Testis (tissue), 3 donors: ENCODE data around the gene GABBR2. TPM values are rescaled to one million over a fixed set of nuclear protein-coding genes. Genes with fewer than 3 reads are reported as not detected.

ENCODE experiments used
- DNase-seq: peaks from one replicate; pipeline ENCODE4 v3.0.0-alpha.2; 2019
- H3K27ac ChIP-seq, 2 donors: fragments of 200-600 bp; sonication (generic); one replicate each; pipeline ENCODE4 v1.5.1; 2019
- H3K27me3 ChIP-seq: fragments of 200-600 bp; sonication (generic); one replicate; pipeline ENCODE4 v1.5.1; 2019
- H3K36me3 ChIP-seq: fragments of 200-600 bp; sonication (generic); one replicate; pipeline ENCODE4 v1.5.1; 2017; ENCODE audit warnings: low read depth; ENCODE audit errors: missing control alignments
- H3K4me1 ChIP-seq: fragments of 200-600 bp; sonication (generic); one replicate; pipeline ENCODE4 v1.5.1; 2019
- H3K4me3 ChIP-seq, 2 donors: fragments of 200-600 bp; sonication (generic); one replicate each; pipeline ENCODE4 v1.5.1; 2017 to 2019
- H3K9me3 ChIP-seq: fragments of 200-600 bp; sonication (generic); one replicate; pipeline ENCODE4 v1.5.1; 2017
- POLR2A ChIP-seq: fragments of 450-650 bp; IDR thresholded peaks from one replicate; pipeline ENCODE4 v1.6.1; 2017; ENCODE audit warnings: antibody characterized with exemption, mild to moderate bottlenecking, moderate library complexity
- WGBS, 2 donors: methylation state at CpG; one replicate each; pipeline ENCODE4 v1.1.5; 2018; 5-methylcytosine and 5-hydroxymethylcytosine counted together
- intact Hi-C: fragments of 100-400 bp; cut with DNase I; formaldehyde crosslinking; loops from one replicate; pipeline ENCODE4 v1.15.1; 2023; ENCODE audit warnings: low total_unique reads
- polyA plus RNA-seq: library from polyadenylated mRNA; stranded (reverse); fragments of 350-450 nt; fragmentation: Illumina TruSeq; extraction: RNeasy Lipid Tissue Mini Kit (QIAGEN cat#74804); gene quantifications from one replicate; pipeline ENCODE4 v1.2.3, GENCODE V29; 2014; ENCODE audit warnings: low read depth, low replicate concordance; ENCODE audit not compliant: insufficient read depth
- total RNA-seq, 2 donors: library from RNA; depleted of rRNA; stranded (reverse); fragments of >200 nt; gene quantifications; one replicate each; pipeline ENCODE4 v1.2.3, GENCODE V29; 2016
- TF ChIP-seq, protein P1 (sequence below), 3 experiments: fragments of 450-650 bp in 2 of 3; fragments of 200-600 bp in 1 of 3; sonication (generic) in 1 of 3; IDR thresholded peaks; one replicate each; pipeline ENCODE4 v1.5.1; 2016 to 2019; ENCODE audit warnings: antibody characterized with exemption in 3 of 3, mild to moderate bottlenecking in 2 of 3, moderate library complexity in 1 of 3

The GABBR2 gene
- total and polyA plus RNA-seq, 3 donors from 2014 or later, result 3.0 to 8.1 (median 6.9) TPM

DNA sequence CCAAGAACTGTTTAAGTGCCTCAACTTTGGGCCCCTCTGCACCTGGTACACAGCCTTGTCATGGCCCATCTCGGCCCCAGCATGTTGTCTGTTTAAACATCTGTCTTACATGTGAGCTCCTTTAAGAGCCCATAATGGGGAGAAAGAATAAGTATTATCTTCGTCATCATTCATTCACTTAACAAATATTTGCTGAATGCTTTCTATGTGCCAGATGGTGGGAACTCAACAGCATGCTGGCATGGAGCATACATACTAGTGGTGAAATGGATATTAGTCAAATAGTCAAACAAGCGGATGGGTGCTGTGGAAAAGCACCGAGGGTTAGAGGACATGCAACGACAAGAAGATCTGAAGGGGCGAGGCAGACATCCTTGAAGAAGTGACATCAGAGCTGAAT is 54.5 kb downstream of the GABBR2 start:
- Histone ChIP-seq H3K4me1 (no peaks in the 10 kb centered on the region), H3K36me3 (no peaks in the 10 kb centered on the region), H3K27me3 (no peaks in the 10 kb centered on the region), H3K27ac (no peak overlapping the region), H3K4me3 (no peak overlapping the region), H3K9me3 (no peaks in the 10 kb centered on the region)
- intact Hi-C loops, result no loop called here
- TF ChIP-seq, protein P1, sequence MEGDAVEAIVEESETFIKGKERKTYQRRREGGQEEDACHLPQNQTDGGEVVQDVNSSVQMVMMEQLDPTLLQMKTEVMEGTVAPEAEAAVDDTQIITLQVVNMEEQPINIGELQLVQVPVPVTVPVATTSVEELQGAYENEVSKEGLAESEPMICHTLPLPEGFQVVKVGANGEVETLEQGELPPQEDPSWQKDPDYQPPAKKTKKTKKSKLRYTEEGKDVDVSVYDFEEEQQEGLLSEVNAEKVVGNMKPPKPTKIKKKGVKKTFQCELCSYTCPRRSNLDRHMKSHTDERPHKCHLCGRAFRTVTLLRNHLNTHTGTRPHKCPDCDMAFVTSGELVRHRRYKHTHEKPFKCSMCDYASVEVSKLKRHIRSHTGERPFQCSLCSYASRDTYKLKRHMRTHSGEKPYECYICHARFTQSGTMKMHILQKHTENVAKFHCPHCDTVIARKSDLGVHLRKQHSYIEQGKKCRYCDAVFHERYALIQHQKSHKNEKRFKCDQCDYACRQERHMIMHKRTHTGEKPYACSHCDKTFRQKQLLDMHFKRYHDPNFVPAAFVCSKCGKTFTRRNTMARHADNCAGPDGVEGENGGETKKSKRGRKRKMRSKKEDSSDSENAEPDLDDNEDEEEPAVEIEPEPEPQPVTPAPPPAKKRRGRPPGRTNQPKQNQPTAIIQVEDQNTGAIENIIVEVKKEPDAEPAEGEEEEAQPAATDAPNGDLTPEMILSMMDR (IDR thresholded peaks at IDR 0.05), result no peak
- TF ChIP-seq POLR2A, result no peak
- WGBS, 2 donors, result 91 to 96% methylated on average over 6 of the region's 6 CpGs
- DNase-seq, result no peak

DNA sequence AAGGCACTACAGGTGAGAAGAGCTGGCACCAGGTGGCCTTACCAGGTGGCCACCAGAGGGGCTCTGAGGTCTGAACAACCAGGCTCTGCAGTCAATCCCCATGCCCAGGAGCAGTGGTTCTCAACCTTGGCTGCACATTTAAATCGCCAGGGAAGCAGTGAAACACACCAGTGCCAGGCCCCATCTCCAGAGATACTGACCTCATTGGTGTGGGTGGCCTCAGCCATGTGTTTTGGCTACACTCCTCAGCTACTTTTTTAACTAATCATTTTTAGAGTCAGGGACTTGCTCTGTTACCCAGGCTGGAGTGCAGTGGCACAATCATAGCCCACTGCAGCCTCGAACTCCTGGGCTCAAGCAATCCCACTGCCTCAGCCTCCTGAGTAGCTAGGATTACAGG is 56.0 kb downstream of the GABBR2 start:
- intact Hi-C loops, result no loop called here
- TF ChIP-seq POLR2A, result no peak
- Histone ChIP-seq H3K4me1 (no peaks in the 10 kb centered on the region), H3K4me3 (no peak overlapping the region), H3K27me3 (no peaks in the 10 kb centered on the region), H3K27ac (no peak overlapping the region), H3K36me3 (no peaks in the 10 kb centered on the region), H3K9me3 (no peaks in the 10 kb centered on the region)
- WGBS, 2 donors, result 98 to 100% methylated on average over 1 to 2 of the region's 2 CpGs
- no peak for DNase-seq

DNA sequence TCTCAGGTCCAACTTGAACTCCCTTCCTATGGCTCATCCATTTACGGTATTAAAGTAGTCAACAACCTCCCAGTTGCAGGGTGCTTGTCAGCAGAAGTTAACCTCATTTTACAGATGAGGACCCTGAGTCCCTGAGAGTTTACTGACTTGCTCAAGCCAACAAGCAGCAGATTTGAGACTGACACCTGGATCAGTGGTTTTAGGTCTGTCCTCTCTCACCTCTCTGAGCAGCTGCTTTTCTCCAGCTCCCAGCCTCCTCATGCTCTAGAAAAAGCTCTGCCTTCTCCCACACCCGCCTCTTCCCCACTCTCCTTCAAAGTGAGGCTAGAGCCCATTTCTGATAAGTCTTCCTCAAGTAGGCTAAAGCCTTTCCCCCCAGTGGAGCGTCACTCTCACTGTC is 56.4 kb downstream of the GABBR2 start:
- H3K27ac ChIP-seq, result no peak overlapping the region
- intact Hi-C loops, result no loop called here
- 86 to 90% methylated on average over 3 of the region's 3 CpGs for WGBS, 2 donors

DNA sequence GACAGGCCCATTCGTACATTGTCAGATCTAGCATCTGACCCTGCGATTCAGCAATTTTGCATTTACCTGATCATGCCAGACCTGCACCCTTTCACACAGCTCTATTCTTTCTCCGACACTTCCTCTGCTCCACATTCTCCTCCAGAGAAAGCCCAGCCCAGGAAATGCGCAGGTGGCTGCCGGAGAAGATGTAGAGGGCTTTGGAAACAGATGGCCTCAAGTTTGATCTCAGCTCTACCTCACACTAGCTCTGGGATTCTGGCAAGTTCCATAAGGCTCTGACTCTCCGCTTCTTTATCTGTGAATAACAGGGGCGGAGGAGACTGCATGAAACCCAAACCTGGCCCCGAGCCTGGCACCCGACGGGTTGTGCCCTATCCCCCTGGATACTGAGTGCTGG is 61.5 kb downstream of the GABBR2 start:
- TF ChIP-seq, protein P1 (IDR thresholded peaks at IDR 0.05), result no peak
- TF ChIP-seq POLR2A, result no peak
- no peaks in the 10 kb centered on the region for H3K4me1 ChIP-seq
- no peak for DNase-seq
- no peaks in the 10 kb centered on the region for H3K36me3 ChIP-seq
- no peaks in the 10 kb centered on the region for H3K27me3 ChIP-seq
- no peaks in the 10 kb centered on the region for H3K9me3 ChIP-seq
- intact Hi-C loops, result no loop called here
- no peak overlapping the region for H3K27ac ChIP-seq
- no peak overlapping the region for H3K4me3 ChIP-seq
- WGBS, 2 donors, result 88 to 91% methylated on average over 10 of the region's 10 CpGs

More for the DNA sequence above, 56.4 kb downstream of the GABBR2 start:
- H3K27me3 ChIP-seq, result no peaks in the 10 kb centered on the region
- H3K4me3 ChIP-seq, result no peak overlapping the region
- no peaks in the 10 kb centered on the region for H3K9me3 ChIP-seq
- no peak for DNase-seq
- no peaks in the 10 kb centered on the region for H3K36me3 ChIP-seq
- no peaks in the 10 kb centered on the region for H3K4me1 ChIP-seq
- TF ChIP-seq, protein P1 (IDR thresholded peaks at IDR 0.05), result no peak
- TF ChIP-seq POLR2A, result no peak

DNA sequence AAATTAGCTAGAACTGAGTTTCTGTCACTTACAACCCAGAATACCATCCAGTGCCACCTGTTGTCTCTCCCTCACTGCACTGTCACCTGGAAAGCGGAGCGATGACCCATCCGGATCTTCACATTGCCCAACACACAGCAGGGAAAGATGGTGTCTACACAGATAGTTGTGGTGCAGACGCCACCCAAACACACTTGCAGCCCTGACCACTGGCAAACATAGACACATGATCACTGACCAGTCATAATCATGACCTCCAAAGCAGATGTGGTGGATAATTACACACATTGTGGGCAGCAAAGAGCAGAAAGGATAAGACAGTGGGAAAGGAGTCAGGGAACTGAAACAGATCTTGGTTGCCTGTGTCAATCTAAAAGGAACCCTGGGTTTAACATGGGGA is 64.7 kb downstream of the GABBR2 start:
- Histone ChIP-seq H3K9me3 (no peaks in the 10 kb centered on the region), H3K27me3 (no peaks in the 10 kb centered on the region), H3K27ac (no peak overlapping the region), H3K4me3 (no peak overlapping the region), H3K4me1 (no peaks in the 10 kb centered on the region), H3K36me3 (no peaks in the 10 kb centered on the region)
- WGBS, 2 donors, result 91 to 95% methylated on average over 4 of the region's 4 CpGs
- intact Hi-C loops, result no loop called here
- TF ChIP-seq POLR2A, result no peak
- TF ChIP-seq, protein P1 (IDR thresholded peaks at IDR 0.05), result no peak
- DNase-seq, result no peak
